H7 (cell line): ENCODE results near the gene COLQ. TPM values are rescaled to one million over a fixed set of nuclear protein-coding genes. Genes with fewer than 3 reads are reported as not detected.

Experiments
- total RNA-seq: library from RNA; depleted of rRNA; stranded (reverse); fragments of >200 nt; shearing (Covaris generic); gene quantifications from 2 replicates; pipeline ENCODE4 v1.2.3, GENCODE V29; 2014; rRNA removed

The COLQ gene
- total RNA-seq, 1 experiment from 2014 or later, result 0.52 TPM

Other genes starting within 250 kb of the COLQ start
- gene SH3BP5, start 189.1 kb downstream of the COLQ start, total RNA-seq, result 8.0 and 10.0 TPM in 2 replicates
- 13.3 and 14.0 TPM in 2 replicates for gene METTL6, start 94.2 kb downstream of the COLQ start, total RNA-seq
- gene EAF1, start 94.1 kb downstream of the COLQ start, total RNA-seq, result 25.7 and 31.2 TPM in 2 replicates
- gene HACL1, start 79.9 kb upstream of the COLQ start, total RNA-seq, result 52.0 and 69.3 TPM in 2 replicates
- 13.4 and 18.1 TPM in 2 replicates for gene BTD, start 80.0 kb upstream of the COLQ start, total RNA-seq